Fibroblast of skin of right quadriceps (primary cell): Measurements from ENCODE around the gene SPACA4.

ENCODE experiments used
- DNase-seq: peaks from one replicate; pipeline ENCODE4 v3.0.0-alpha.2; 2013

Gene SPACA4

DNA sequence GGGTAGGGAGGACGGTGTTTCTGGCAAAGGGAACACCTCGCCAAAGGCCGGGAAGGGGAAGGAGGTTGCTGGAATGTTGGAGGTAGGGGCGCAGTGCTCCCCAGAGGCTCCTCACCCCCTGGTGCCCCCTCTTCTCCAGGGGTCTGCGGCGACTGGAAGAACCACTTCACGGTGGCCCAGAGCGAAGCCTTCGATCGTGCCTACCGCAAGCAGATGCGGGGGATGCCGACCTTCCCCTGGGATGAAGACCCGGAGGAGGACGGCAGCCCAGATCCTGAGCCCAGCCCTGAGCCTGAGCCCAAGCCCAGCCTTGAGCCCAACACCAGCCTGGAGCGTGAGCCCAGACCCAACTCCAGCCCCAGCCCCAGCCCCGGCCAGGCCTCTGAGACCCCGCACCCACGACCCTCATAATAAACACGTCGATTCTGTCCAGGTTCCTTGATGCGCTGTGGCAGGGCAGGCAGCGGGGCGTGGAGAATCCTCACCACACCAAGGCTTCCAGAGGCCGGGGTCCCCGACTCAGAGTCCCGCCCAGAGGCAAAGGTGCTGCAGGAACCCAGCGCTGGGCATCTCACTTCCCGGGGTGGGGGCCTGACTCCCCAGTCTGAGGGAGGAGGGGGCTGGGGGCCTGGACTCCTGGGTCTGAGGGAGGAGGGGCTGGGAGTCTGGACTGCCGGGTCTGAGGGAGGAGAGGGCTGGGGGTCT is 7.4 kb upstream of the SPACA4 start:
- DNase-seq, result no peak

DNA sequence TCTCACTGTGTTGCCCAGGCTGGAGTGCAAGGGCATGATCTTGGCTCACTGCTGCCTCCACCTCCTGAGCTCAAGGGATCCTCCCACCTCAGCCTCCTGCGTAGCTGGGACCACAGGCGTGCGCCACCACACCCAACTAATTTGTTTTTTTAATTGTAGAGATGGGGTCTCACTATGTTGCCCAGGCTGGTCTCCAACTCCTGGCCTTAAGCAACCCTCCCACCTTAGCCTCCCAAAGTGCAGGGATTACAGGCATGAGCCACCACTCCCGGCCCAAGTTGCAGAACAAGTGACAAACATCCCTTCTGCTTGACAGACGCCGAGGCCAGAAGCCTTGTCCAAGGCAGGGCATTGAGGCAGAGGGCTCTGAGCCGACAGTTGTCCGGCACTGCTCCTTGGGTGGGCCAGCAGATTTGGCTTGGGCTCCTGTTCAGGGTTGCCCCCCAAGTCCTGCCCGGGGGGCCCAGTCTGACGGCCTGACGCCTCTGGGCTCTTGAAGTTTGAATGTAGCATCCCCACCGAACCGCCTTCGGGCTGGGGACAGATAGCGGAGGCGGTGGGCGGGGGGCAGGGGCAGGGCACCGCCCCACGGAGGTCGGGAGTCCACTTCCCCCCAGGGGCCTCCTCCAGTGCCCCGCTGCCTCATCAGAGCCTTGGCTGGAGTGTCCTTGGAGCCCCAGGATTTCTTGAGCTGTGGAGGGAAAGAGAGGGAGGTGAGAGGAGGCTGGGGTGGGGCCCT is 5.7 kb upstream of the SPACA4 start:
- DNase-seq, result no peak

GRCh38 chr19:48603001-48603400 is 3.5 kb upstream of the SPACA4 start:
- no peak for DNase-seq

GRCh38 chr19:48603449-48603848 is 3.1 kb upstream of the SPACA4 start:
- no peak for DNase-seq

GRCh38 chr19:48603850-48604249 is 2.7 kb upstream of the SPACA4 start:
- DNase-seq, result no peak

DNA sequence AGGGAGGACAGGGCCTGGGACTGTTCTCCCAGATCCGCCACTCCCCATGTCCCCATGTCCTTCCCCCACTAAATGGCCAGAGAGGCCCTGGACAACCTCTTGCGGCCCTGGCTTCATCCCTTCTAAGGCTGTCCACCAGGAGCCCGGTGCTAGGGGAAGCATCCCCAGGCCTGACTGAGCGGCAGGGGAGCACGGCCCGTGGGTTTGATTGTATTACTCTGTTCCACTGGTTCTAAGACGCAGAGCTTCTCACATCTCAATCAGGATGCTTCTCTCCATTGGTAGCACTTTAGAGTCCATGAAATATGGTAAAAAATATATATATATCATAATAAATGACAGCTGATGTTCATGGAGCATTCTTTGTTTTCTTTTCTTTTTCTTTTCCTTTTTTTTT is 815 bp downstream of the SPACA4 start:
- DNase-seq, result no peak

GRCh38 chr19:48608798-48609263 is 2.3 kb downstream of the SPACA4 start:
- DNase-seq, result peak; percentile 45

GRCh38 chr19:48609571-48610108 is 3.1 kb downstream of the SPACA4 start:
- DNase-seq, result no peak

GRCh38 chr19:48611872-48612271 is 5.3 kb downstream of the SPACA4 start:
- no peak for DNase-seq

DNA sequence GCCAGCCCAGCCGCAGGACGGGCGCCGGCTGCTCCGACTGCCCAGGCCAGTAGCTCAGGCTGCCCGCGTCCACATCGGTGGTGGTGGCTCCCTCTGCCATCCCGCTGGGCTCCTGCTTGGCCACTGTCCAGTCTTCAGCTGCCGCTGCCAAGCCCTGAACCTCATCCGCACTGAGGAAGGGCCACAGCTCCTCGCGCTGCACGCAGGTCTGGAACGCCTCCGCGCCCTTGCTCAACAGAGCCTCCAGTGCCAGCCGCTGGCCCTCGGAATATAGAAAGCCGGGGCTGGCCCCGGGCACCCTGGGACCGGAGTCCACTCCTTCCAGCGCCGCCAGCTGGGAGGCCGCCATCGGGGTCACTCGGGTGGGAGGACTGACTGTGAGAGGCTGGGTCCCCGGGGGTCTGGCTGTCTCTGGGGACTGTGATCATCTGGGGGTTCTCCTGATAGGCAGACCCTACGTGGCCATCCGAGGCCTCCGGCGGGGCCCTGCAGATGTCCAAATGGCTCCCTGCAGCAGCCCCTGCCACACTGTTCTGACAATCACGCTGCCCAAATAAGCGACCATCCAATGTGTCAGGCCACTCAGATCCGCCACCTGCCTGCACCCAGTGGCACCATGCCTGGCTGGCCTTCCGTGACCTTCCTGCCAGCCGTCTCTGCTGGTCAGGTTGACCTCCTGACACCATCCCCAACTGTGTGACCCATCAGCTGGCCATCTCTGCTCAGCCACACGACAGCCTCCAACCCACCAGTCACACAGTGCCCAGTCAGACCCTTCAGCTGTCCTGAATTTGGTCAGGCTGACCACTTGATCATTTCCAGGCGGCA is 6.7 kb downstream of the SPACA4 start:
- DNase-seq, result no peak

DNA sequence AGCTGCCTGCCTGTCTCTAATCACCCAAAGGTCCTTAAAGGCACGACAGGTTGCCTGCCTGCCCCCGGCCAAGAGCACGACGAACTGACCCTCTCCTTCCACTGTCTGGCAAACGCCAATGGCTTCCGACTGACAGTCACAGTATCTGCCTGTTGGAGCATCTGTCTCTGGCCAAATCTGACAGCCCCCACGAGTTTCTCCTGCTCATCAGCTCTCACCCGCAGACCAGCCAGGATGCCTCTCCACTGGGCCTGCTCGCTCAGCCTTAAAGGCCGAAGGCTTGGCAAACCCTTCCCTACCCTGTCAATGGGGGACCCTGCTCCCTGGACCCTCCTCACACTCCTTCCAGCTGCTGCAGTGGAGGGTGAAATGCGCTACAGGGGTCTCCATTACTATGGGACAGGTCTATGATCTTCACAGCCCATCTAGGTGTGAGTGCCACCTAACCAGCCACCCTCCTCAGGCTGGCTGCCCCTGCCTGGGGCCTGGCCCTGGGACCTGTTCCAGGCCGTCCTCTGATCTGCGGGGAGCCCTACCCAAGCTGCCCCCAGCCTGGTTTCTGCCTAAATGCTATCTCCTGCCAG is 7.4 kb downstream of the SPACA4 start:
- no peak for DNase-seq

DNA sequence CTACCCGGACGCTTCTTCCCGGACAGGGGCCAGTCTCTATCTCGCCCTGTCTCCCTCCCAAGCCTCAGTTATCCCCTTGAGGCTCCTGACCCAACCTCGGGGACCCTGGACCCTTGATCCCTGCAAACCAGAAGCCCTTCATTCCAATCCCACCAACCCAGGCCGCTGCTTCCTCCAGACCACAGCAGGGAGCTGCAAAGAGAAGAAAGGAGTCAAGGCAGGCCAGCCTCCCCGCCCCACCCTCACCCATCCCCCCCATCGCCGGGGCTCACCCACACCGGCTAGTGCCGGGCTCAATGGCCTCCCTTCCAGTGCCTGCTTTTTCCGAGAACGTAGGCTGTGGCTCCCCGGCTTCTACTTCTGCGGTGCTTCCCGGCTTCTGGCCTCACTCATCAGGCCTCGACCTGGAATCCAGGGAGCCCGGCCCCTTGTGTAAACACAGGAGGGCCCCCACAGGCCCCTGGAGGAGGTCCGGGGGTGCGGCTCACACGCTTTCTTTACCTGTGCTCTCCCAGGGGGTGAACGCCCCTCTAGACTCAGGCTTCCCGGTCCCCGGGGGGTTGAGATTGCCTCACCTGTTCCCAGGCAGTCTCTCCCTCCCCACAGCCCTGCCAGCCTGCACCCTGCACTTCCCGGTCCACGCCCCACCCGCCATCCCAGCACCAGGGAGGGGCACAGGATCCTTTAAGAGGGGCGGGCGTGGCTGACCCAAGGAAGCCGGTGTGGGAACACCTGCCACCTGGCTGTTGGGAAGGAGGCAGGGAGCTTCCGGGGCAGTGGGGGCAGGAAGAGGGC is 8.1 kb downstream of the SPACA4 start, which contains the start of gene FAM83E:
Gene FAM83E, minus strand, starts transcription at position 641 of the 795 bp plus-strand sequence. CDS start 1,704 bp downstream, outside the sequence.
- no peak for DNase-seq

- DNase-seq, result no peak
Observed at GRCh38 chr19:48615231-48616040, 8.9 kb downstream of the SPACA4 start.

DNA sequence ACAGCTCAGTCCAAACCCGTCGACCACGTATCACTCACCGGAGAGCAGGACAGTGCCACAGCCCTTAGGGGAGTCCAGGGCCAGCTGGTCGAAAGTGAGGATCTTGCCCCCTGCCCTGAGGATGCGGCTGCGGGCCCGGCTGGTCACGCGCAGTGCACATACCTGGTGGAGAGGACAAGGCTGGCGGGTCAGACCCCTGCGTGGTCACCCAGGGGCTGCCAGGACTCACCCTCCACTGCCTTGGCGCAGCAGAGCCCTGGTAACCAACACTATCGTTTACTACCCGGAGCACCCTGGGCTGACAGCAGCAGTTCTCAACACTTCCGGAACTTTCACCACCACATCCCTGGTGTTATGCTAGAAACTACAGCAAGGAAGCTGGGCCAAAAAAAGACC is 9.5 kb downstream of the SPACA4 start:
- DNase-seq, result no peak

- no peak for DNase-seq
Observed at GRCh38 chr19:48616491-48617056, 10.0 kb downstream of the SPACA4 start.

GRCh38 chr19:48617146-48617937 is 10.8 kb downstream of the SPACA4 start:
- DNase-seq, result no peak

DNA sequence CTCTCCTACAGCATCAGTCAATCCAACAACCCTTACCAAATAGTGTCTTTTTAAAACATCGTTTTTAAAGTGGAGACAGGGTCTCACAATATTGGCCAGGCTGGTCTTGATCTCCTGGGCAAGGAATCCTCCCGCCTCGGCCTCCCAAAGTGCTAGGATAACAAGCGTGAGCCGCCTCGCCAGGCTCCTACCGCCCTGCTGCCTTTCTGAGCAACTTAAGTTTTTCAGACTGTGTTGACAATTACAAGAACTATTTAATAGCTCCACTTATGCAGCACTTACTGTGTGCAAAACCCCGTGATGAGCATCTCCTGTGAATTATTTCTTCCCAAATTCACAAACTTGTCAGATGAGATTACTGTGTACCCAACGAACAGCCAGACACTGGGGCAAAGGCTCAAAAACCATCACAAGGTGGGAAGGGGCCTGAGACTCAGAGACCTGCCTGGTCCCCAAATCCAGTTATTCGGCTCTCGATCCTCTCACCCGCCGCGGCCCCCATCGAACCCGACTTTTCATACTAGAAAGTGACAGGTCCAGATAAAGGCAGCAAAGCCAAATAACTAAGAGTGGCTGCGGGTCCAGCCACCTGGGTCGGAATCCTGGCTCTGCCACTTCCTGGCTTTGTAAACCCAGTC is 11.9 kb downstream of the SPACA4 start:
- no peak for DNase-seq

- DNase-seq, result peak; percentile 100
Observed at GRCh38 chr19:48618916-48619691, 12.6 kb downstream of the SPACA4 start, which contains the start of the genes RPL18 and SPHK2. RPL18 (minus strand) TSS chr19:48619178; CDS start chr19:48619143, 35 bp downstream. SPHK2 (plus strand) TSS chr19:48619506; CDS start chr19:48620515, 1,009 bp downstream.
